Measurements from ENCODE around the gene FBXL7. TPM values are rescaled to one million over a fixed set of nuclear protein-coding genes. Genes with fewer than 3 reads are reported as not detected.

FBXL7 gene
- total RNA-seq, 4 donors from 2014 or later: 6.5 to 37.0 (median 19.7) TPM

GRCh38 chr5:15796557-15796956 is 296.6 kb downstream of the FBXL7 start:
- intact Hi-C loops (cut with DNase I; ENCODE audit: low total_unique reads): no loop called here
- H3K4me1 ChIP-seq: peaks cover 0 to 3% of the 10 kb centered on the region in 2 donors
- no peak for DNase-seq
- H3K27ac ChIP-seq: no peak overlapping the region
- TF ChIP-seq POLR2A (IDR thresholded peaks at IDR 0.05): no peak
- TF ChIP-seq CTCF (IDR thresholded peaks at IDR 0.05): no peak
- H3K27me3 ChIP-seq: no peaks in the 10 kb centered on the region
- no peaks in the 10 kb centered on the region for H3K36me3 ChIP-seq
- no peak overlapping the region for H3K4me3 ChIP-seq
- no peaks in the 10 kb centered on the region for H3K9me3 ChIP-seq

- Histone ChIP-seq H3K9me3 (no peaks in the 10 kb centered on the region), H3K4me1 (peaks cover 0 to 3% of the 10 kb centered on the region in 2 donors), H3K27ac (no peak overlapping the region), H3K4me3 (no peak overlapping the region), H3K27me3 (no peaks in the 10 kb centered on the region), H3K36me3 (no peaks in the 10 kb centered on the region)
- intact Hi-C loops (cut with DNase I; ENCODE audit: low total_unique reads): no loop called here
- no peak for DNase-seq
- no peak for TF ChIP-seq POLR2A (IDR thresholded peaks at IDR 0.05)
Measured at GRCh38 chr5:15797116-15797515, 297.1 kb downstream of the FBXL7 start.

- Histone ChIP-seq H3K9me3 (no peaks in the 10 kb centered on the region), H3K27me3 (no peaks in the 10 kb centered on the region), H3K27ac (no peak overlapping the region), H3K36me3 (no peaks in the 10 kb centered on the region), H3K4me3 (no peak overlapping the region), H3K4me1 (peaks cover 0 to 3% of the 10 kb centered on the region in 2 donors)
- intact Hi-C loops (cut with DNase I; ENCODE audit: low total_unique reads): no loop called here
- no peak for DNase-seq
- TF ChIP-seq POLR2A (IDR thresholded peaks at IDR 0.05): no peak
- TF ChIP-seq CTCF (IDR thresholded peaks at IDR 0.05): no peak
Measured at GRCh38 chr5:15798006-15798405, 298.0 kb downstream of the FBXL7 start.

- TF ChIP-seq POLR2A (IDR thresholded peaks at IDR 0.05): no peak
- TF ChIP-seq CTCF (IDR thresholded peaks at IDR 0.05): no peak
- H3K4me1 ChIP-seq: peaks cover 0 to 3% of the 10 kb centered on the region in 2 donors
- H3K4me3 ChIP-seq: no peak overlapping the region
- H3K27me3 ChIP-seq: no peaks in the 10 kb centered on the region
- no peaks in the 10 kb centered on the region for H3K36me3 ChIP-seq
- H3K27ac ChIP-seq: no peak overlapping the region
- intact Hi-C loops (cut with DNase I; ENCODE audit: low total_unique reads): no loop called here
- no peaks in the 10 kb centered on the region for H3K9me3 ChIP-seq
- DNase-seq: no peak
Measured at GRCh38 chr5:15799014-15799413, 299.0 kb downstream of the FBXL7 start.

- Histone ChIP-seq H3K4me3 (no peak overlapping the region), H3K27ac (no peak overlapping the region), H3K27me3 (no peaks in the 10 kb centered on the region), H3K9me3 (no peaks in the 10 kb centered on the region), H3K4me1 (no peaks in the 10 kb centered on the region), H3K36me3 (no peaks in the 10 kb centered on the region)
- TF ChIP-seq CTCF (IDR thresholded peaks at IDR 0.05) (no peak), POLR2A (IDR thresholded peaks at IDR 0.05) (no peak)
- intact Hi-C loops (cut with DNase I; ENCODE audit: low total_unique reads): no loop called here
- DNase-seq: no peak
Measured at GRCh38 chr5:15799612-15800011, 299.6 kb downstream of the FBXL7 start.

- Histone ChIP-seq H3K4me3 (no peak overlapping the region), H3K4me1 (no peaks in the 10 kb centered on the region), H3K27me3 (no peaks in the 10 kb centered on the region), H3K36me3 (no peaks in the 10 kb centered on the region), H3K27ac (no peak overlapping the region), H3K9me3 (no peaks in the 10 kb centered on the region)
- TF ChIP-seq POLR2A (IDR thresholded peaks at IDR 0.05): no peak
- TF ChIP-seq CTCF (IDR thresholded peaks at IDR 0.05): no peak
- no peak for DNase-seq
- intact Hi-C loops (cut with DNase I; ENCODE audit: low total_unique reads): no loop called here
Measured at GRCh38 chr5:15803280-15803679, 303.3 kb downstream of the FBXL7 start.
